ENCODE data around the gene LRMDA.
"Not testable (repeated sequence)": the region's sequence is repeated elsewhere in the genome, so short reads cannot be mapped to it uniquely, and the experiment has no call there.

The LRMDA gene

GRCh38 chr10:76115471-76116155 is 684.2 kb downstream of the LRMDA start:
- DNase-seq, result no peak

DNA sequence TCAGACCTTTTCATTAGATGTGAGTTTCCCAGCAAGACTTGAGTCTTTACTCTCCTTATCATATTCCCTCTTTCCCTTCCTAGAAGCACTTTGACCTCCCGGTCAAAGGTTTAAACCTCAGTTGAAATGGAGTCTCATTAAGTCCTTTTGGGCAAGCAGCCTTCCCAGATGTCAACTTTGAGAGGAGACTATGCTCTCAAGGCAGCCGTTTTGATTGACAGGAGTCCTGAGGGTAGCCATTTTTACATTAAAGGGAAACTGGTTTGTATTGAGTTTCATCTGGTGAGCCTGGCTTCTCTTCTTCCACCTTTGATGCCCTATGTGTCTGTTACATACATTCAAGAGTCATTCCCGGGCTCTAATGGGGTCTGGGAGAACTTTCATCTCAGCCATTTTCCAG is 685.1 kb downstream of the LRMDA start:
- no peak for DNase-seq

DNA sequence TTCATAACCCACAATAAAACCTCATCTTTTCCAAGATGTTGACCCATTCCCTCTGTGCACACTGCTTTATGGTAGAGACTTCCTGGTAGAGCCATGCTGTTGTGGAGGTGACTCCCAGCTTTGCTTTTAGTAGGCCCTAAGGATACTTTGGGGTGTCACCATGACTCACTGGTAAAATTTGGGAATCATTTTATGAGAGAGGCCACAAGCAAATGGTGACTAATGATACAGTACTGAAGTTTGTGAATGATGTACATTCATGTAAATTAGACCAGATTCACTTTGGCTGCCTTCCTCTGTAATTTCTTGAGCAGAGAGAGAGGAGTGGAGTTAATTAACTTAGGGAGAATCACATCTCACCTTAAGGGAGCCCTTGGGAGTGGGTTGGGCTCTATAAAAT is 686.5 kb downstream of the LRMDA start:
- DNase-seq, result no peak

DNA sequence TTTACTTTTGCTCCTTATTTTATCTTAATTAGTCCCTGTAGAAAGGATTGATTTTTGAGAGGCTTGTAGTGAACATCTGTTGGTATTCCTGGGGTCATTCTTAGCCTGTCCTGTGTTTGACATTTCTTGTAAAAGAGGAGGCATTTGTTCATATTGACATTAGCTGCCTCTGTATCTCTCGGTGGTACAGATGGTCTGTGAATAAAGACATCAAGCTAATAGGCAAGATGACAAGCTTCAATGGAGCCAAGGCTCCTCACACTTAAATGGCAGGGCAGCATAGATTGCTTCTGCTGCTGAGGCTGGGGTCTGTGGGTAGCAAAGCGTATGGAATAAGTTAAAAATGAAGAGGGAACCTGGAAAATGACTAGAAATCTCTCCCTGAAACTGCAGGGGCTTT is 687.6 kb downstream of the LRMDA start:
- no peak for DNase-seq

DNA sequence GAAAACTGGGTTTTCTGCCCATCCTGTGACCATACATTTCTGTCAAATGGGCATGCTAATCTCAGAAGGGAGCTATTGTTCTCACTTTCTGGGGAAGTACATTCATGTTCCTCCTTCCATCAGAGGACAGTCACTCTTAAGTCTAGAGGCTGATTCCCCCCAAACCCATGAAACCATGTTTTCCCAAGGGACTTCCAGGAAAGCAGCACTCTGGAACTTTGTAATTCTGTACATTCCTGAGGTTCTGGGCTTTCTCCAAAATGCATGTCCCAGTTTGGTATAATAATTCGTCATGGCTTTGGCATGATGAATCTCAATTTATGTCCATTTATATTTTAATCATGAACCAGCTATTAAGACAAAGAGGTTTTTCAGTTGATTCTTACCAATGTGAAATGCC is 688.1 kb downstream of the LRMDA start:
- no peak for DNase-seq

- DNase-seq, result no peak
These were observed 690.6 kb downstream of the LRMDA start for GRCh38 chr10:76122056-76122455.

GRCh38 chr10:76124280-76124679 is 692.9 kb downstream of the LRMDA start:
- no peak for DNase-seq

DNA sequence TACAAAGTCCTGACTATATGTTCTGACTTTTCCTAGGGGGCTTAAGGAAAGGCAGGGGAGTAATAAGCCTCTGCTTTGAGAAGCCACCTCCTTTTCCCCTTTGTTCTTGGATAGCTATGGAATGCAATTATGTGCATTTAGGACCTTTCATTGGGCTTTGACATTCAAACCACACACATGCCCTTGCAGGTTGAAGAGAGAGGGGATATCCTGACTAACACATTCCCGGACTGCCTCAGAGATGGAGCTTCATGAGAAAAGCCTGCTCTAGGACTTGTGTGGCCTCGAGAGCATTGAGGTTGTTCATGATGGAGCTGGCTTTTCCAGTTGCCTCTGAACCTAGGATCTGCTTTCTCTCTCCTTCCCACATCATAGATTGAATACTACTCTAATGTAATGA is 694.5 kb downstream of the LRMDA start:
- no peak for DNase-seq

DNA sequence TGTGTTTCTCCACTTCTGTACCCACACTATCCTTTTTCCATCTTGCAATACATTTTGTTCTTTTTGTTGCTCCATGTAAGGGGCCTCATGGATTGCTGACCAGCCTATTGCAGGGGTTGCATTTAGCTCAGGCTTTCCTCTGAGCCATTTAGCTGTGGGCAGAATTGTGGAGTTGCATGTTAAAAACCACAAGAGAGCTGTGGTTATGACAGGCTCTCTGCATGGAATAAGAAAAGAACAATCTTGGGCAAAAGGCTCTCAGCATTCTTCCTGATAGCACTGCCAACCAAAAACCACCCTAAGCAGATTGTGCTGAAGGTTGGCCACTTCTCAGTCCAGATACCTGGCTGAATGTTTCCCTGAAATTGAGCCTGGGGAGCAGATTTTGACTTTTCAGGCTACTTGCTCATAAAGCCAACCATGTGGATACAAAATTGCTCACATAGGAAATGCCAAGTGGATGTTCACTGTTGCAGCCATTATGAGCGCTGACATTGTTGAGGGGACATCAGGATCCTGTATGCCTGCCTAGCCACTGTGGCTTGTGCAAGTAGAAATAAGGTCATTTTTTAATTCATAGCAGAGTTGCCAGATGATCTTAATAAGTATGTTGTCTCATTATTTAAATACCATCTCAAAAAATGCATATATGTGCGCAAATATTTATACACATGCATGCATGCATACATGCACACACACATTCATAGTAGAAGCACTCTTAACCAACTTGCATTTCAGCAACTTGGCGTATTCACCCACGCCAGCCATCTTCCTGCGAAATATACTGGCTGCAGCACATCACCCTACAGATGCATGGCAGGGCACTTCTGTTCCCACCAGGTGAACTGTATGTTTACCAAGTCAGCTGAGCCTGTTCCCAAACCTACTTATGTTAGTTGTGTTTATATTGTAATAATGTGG is 695.4 kb downstream of the LRMDA start:
- no peak for DNase-seq

DNA sequence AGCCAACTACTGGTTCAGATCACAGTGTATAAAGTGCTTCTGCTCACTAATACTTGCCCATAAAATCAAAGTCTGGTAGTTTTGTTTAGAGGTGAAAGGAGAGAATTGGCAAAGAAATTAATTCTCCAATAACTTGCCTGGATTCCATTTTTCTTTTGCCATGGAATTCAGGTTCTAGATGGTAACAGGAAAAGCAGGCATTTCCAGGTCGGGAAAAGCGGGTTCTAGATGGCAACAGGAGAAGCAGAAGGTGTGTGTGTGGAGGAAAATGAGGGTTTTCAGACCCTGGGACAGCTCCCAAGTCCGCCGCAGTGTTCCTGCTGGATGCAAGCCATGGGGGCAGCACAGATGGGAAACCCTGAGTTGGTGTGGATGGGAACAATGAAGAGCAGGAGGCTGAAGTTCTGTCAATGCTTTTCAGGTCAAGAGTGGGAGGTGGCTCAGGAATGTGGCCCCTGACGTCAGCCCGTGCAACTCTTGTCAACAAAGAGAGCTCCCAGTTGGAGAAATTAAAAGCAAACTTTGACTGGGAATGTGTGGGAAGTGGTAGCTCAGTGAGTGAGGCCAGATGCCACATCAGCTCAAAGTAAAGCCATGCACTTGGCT is 696.7 kb downstream of the LRMDA start:
- DNase-seq, result no peak

DNA sequence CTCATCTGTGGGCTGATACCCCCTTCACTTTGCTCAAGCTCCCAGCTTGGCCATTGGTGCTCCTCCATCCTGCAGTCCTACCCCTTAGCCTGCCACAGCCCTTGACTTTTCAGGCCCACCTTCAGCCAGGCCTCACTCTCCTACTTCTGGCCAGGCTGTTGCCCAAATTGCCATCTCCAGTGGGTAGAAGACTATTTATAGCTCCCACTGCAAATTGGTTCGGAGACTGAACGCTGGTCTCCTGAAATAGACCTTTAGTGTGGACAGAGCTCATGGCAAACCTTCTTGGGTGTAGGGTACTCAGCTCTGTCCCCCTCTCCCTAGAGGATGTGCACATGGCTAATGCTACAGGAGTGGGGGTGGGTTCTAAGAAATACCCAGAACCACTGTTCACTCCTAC is 697.8 kb downstream of the LRMDA start:
- DNase-seq, result no peak

- DNase-seq, result no peak
These were observed 699.5 kb downstream of the LRMDA start for GRCh38 chr10:76130892-76131291.

- no peak for DNase-seq
These were observed 702.3 kb downstream of the LRMDA start for GRCh38 chr10:76133597-76134255.

DNA sequence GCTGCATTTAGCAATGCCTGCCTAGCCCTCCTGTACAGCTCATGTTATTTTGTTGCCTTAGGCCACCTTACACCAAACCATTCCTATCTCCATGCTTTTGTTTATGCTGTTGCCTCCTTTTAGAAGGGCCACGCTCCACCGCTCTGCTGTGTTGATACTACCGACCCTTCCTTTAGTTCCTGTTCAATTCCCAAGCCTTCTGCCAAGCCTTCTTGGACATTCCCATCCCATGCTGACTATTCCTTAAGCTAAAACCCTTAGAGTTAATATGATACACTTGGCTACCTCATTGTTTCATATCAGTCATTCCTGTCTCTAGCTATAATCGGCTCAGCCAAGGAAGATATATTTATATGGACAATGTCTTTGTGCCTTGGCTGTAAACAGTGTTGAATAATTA is 705.5 kb downstream of the LRMDA start:
- DNase-seq, result no peak

- no peak for DNase-seq
These were observed 706.9 kb downstream of the LRMDA start for GRCh38 chr10:76138286-76138685.

GRCh38 chr10:76138906-76139305 is 707.5 kb downstream of the LRMDA start:
- DNase-seq, result no peak

DNA sequence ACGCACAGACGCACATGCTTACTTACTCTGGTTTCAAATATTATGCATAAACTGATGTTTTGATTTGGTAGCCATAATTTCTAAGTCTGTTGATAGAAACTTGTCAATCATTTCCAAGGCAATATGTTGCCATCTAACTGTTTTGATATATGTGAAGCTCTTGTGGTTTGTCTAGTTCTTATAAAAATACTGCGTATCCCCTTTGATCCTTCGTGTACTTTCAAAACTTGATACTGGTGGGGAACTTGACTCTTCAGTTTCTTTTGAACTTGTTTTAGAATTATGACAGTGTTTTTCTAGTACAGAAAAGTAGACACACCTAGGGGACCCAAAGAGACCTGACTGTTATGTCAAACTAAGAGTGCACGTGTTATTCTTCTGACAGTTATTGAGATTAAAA is 708.0 kb downstream of the LRMDA start:
- DNase-seq, result no peak

- DNase-seq, result no peak
These were observed 710.0 kb downstream of the LRMDA start for GRCh38 chr10:76141376-76141775.

- not testable (repeated sequence) for DNase-seq
These were observed 716.8 kb downstream of the LRMDA start for GRCh38 chr10:76148217-76148616.

GRCh38 chr10:76149182-76149581 is 717.8 kb downstream of the LRMDA start:
- no peak for DNase-seq

- no peak for DNase-seq
These were observed 718.2 kb downstream of the LRMDA start for GRCh38 chr10:76149602-76150138.

GRCh38 chr10:76150139-76150875 is 718.9 kb downstream of the LRMDA start:
- DNase-seq, result no peak

All from GDM1 (cell line).